ENCODE results near the gene NSA2. TPM values are rescaled to one million over a fixed set of nuclear protein-coding genes. Genes with fewer than 3 reads are reported as not detected.

The NSA2 gene
- polyA plus RNA-seq, 2 of the 4 experiments (the other 2 are of a cell fraction): 192 to 228 TPM

DNA sequence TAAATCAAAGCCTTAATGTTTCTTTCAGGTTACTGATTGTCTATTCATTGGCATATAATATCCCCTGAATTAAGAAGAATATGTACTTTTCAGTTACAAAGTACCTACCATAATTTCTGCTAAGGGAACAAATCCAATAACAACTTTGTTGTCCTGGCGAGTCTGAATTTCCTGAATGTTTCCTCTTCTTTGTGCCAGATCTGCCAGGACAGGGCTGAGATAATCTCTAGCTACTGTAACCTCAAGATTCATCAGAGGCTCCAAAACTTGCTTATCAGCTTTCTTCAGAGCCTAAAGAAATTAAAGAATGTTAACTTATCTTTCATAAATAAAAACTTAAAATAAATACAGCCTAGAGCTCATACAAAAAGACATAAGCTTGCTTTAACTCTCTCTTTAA lies 44.8 kb upstream of the NSA2 start:
- FAIRE-seq (no peak), ATAC-seq (no peak), DNase-seq (ENCODE audit: low read depth in 1 of 2, low spot score in 1 of 2) (no peak)
- Histone ChIP-seq H3K4me2 (no peak overlapping the region), H3K9me3 (no peaks in the 10 kb centered on the region), H3K4me3 (no peak overlapping the region), H3K27ac (no peak overlapping the region), H3K4me1 (no peaks in the 10 kb centered on the region)
- TF ChIP-seq GATA3 (IDR thresholded peaks at IDR 0.05; ENCODE audit: borderline replicate concordance) (no peak), BHLHE40 (IDR thresholded peaks at IDR 0.05; ENCODE audit: low read depth, low read length) (no peak), FOSL2 (IDR thresholded peaks at IDR 0.05) (no peak), FOSL2 (CRISPR knock-in tag; IDR thresholded peaks at IDR 0.05) (no peak), TP53 (CRISPR knock-in tag; IDR thresholded peaks at IDR 0.05) (no peak), NFE2L2 (conservative IDR thresholded peaks at IDR 0.05; ENCODE audit: low read length) (no peak), HOXA7 (CRISPR knock-in tag; IDR thresholded peaks at IDR 0.05) (no peak), ZFP36 (IDR thresholded peaks at IDR 0.05; ENCODE audit: borderline replicate concordance, partially characterized antibody) (no peak), MAZ (IDR thresholded peaks at IDR 0.05; ENCODE audit: borderline replicate concordance, low read depth, low read length) (no peak), SREBF2 (IDR thresholded peaks at IDR 0.05) (no peak), TFCP2L1 (CRISPR knock-in tag; IDR thresholded peaks at IDR 0.05) (no peak), MAFK (IDR thresholded peaks at IDR 0.05; ENCODE audit: partially characterized antibody) (no peak), EHMT2 (IDR thresholded peaks at IDR 0.05; ENCODE audit: low read depth) (no peak), HDAC2 (IDR thresholded peaks at IDR 0.05) (no peak), FOXS1 (CRISPR knock-in tag; IDR thresholded peaks at IDR 0.05) (no peak)
- TF ChIP-seq, protein P1, sequence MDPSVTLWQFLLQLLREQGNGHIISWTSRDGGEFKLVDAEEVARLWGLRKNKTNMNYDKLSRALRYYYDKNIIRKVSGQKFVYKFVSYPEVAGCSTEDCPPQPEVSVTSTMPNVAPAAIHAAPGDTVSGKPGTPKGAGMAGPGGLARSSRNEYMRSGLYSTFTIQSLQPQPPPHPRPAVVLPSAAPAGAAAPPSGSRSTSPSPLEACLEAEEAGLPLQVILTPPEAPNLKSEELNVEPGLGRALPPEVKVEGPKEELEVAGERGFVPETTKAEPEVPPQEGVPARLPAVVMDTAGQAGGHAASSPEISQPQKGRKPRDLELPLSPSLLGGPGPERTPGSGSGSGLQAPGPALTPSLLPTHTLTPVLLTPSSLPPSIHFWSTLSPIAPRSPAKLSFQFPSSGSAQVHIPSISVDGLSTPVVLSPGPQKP (IDR thresholded peaks at IDR 0.05; ENCODE audit: low read depth, low read length): no peak
- TF ChIP-seq, protein P2, sequence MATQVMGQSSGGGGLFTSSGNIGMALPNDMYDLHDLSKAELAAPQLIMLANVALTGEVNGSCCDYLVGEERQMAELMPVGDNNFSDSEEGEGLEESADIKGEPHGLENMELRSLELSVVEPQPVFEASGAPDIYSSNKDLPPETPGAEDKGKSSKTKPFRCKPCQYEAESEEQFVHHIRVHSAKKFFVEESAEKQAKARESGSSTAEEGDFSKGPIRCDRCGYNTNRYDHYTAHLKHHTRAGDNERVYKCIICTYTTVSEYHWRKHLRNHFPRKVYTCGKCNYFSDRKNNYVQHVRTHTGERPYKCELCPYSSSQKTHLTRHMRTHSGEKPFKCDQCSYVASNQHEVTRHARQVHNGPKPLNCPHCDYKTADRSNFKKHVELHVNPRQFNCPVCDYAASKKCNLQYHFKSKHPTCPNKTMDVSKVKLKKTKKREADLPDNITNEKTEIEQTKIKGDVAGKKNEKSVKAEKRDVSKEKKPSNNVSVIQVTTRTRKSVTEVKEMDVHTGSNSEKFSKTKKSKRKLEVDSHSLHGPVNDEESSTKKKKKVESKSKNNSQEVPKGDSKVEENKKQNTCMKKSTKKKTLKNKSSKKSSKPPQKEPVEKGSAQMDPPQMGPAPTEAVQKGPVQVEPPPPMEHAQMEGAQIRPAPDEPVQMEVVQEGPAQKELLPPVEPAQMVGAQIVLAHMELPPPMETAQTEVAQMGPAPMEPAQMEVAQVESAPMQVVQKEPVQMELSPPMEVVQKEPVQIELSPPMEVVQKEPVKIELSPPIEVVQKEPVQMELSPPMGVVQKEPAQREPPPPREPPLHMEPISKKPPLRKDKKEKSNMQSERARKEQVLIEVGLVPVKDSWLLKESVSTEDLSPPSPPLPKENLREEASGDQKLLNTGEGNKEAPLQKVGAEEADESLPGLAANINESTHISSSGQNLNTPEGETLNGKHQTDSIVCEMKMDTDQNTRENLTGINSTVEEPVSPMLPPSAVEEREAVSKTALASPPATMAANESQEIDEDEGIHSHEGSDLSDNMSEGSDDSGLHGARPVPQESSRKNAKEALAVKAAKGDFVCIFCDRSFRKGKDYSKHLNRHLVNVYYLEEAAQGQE (IDR thresholded peaks at IDR 0.05): no peak
- TF ChIP-seq, protein P3, sequence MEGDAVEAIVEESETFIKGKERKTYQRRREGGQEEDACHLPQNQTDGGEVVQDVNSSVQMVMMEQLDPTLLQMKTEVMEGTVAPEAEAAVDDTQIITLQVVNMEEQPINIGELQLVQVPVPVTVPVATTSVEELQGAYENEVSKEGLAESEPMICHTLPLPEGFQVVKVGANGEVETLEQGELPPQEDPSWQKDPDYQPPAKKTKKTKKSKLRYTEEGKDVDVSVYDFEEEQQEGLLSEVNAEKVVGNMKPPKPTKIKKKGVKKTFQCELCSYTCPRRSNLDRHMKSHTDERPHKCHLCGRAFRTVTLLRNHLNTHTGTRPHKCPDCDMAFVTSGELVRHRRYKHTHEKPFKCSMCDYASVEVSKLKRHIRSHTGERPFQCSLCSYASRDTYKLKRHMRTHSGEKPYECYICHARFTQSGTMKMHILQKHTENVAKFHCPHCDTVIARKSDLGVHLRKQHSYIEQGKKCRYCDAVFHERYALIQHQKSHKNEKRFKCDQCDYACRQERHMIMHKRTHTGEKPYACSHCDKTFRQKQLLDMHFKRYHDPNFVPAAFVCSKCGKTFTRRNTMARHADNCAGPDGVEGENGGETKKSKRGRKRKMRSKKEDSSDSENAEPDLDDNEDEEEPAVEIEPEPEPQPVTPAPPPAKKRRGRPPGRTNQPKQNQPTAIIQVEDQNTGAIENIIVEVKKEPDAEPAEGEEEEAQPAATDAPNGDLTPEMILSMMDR (IDR thresholded peaks at IDR 0.05): no peak
- 97% methylated on average over 1 of the region's 1 CpG for WGBS (ENCODE audit: missing lambda C conversion rate)
- CTCF ChIA-PET: no interaction called here
- POLR2A ChIA-PET: no interaction called here

DNA sequence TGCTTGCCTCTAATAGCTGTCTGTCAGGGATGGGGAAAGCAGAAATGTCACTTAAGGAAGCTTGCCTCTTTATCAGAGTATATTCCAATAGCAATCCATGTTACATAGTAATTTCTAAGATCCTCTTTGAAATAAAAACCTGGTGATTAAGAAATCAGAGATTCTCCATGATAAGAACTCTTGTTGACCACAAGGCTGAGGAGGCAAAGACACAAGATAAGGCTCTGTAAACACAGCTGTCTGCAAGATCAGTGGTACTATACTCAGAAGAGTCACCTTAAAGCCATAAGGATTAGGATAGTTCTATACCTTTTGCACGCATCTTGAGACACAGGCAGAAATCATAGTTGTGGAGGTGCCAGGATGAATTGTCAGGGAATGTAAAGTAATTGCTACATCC lies 41.7 kb upstream of the NSA2 start:
- DNase-seq (ENCODE audit: low read depth in 1 of 2, low spot score in 1 of 2) (no peak), ATAC-seq (no peak), FAIRE-seq (no peak)
- CTCF ChIA-PET: no interaction called here
- H3K27ac ChIP-seq: no peak overlapping the region
- TF ChIP-seq ZC3H11A (IDR thresholded peaks at IDR 0.05) (no peak), CBX2 (IDR thresholded peaks at IDR 0.05; ENCODE audit: borderline replicate concordance, low read depth) (no peak), CBX8 (IDR thresholded peaks at IDR 0.05) (no peak), RFX5 (IDR thresholded peaks at IDR 0.05) (no peak), HOXA7 (CRISPR knock-in tag; IDR thresholded peaks at IDR 0.05) (no peak)
- POLR2A ChIA-PET: no interaction called here
- H3K4me1 ChIP-seq: no peaks in the 10 kb centered on the region
- H3K4me3 ChIP-seq: no peak overlapping the region
- no peaks in the 10 kb centered on the region for H3K9me3 ChIP-seq
- whole genome bisulfite sequencing (ENCODE audit: missing lambda C conversion rate): 100% methylated on average over 1 of the region's 1 CpG
- no peak overlapping the region for H3K4me2 ChIP-seq
